Measurements from ENCODE around the gene TCEA2. TPM values are rescaled to one million over a fixed set of nuclear protein-coding genes. Genes with fewer than 3 reads are reported as not detected.
A peak's percentile ranks its signal among the peaks of the same experiment; 100 is the strongest.

The TCEA2 gene
- total and polyA plus RNA-seq, 2 of the 13 experiments (the other 11 are each of a cell fraction or from before 2014, with no cell fraction given): 28.1 to 33.7 TPM

- TF ChIP-seq, protein P1, sequence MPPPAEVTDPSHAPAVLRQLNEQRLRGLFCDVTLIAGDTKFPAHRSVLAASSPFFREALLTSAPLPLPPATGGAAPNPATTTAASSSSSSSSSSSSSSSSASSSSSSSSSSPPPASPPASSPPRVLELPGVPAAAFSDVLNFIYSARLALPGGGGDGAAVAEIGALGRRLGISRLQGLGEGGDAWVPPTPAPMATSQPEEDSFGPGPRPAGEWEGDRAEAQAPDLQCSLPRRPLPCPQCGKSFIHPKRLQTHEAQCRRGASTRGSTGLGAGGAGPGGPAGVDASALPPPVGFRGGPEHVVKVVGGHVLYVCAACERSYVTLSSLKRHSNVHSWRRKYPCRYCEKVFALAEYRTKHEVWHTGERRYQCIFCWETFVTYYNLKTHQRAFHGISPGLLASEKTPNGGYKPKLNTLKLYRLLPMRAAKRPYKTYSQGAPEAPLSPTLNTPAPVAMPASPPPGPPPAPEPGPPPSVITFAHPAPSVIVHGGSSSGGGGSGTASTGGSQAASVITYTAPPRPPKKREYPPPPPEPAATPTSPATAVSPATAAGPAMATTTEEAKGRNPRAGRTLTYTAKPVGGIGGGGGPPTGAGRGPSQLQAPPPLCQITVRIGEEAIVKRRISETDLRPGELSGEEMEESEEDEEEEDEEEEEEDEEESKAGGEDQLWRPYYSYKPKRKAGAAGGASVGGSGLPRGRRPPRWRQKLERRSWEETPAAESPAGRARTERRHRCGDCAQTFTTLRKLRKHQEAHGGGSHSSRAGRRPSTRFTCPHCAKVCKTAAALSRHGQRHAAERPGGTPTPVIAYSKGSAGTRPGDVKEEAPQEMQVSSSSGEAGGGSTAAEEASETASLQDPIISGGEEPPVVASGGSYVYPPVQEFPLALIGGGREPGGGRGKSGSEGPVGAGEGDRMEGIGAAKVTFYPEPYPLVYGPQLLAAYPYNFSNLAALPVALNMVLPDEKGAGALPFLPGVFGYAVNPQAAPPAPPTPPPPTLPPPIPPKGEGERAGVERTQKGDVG (CRISPR knock-in tag; IDR thresholded peaks at IDR 0.05; ENCODE audit: borderline replicate concordance): no peak
- TF ChIP-seq, protein P2, sequence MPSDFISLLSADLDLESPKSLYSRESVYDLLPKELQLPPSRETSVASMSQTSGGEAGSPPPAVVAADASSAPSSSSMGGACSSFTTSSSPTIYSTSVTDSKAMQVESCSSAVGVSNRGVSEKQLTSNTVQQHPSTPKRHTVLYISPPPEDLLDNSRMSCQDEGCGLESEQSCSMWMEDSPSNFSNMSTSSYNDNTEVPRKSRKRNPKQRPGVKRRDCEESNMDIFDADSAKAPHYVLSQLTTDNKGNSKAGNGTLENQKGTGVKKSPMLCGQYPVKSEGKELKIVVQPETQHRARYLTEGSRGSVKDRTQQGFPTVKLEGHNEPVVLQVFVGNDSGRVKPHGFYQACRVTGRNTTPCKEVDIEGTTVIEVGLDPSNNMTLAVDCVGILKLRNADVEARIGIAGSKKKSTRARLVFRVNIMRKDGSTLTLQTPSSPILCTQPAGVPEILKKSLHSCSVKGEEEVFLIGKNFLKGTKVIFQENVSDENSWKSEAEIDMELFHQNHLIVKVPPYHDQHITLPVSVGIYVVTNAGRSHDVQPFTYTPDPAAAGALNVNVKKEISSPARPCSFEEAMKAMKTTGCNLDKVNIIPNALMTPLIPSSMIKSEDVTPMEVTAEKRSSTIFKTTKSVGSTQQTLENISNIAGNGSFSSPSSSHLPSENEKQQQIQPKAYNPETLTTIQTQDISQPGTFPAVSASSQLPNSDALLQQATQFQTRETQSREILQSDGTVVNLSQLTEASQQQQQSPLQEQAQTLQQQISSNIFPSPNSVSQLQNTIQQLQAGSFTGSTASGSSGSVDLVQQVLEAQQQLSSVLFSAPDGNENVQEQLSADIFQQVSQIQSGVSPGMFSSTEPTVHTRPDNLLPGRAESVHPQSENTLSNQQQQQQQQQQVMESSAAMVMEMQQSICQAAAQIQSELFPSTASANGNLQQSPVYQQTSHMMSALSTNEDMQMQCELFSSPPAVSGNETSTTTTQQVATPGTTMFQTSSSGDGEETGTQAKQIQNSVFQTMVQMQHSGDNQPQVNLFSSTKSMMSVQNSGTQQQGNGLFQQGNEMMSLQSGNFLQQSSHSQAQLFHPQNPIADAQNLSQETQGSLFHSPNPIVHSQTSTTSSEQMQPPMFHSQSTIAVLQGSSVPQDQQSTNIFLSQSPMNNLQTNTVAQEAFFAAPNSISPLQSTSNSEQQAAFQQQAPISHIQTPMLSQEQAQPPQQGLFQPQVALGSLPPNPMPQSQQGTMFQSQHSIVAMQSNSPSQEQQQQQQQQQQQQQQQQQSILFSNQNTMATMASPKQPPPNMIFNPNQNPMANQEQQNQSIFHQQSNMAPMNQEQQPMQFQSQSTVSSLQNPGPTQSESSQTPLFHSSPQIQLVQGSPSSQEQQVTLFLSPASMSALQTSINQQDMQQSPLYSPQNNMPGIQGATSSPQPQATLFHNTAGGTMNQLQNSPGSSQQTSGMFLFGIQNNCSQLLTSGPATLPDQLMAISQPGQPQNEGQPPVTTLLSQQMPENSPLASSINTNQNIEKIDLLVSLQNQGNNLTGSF (CRISPR knock-in tag; IDR thresholded peaks at IDR 0.05): no peak
- TF ChIP-seq ZNF605 (CRISPR knock-in tag; IDR thresholded peaks at IDR 0.05): 0 out of 2 replicates have a peak, but pooled peaks have one; percentile 2
Observed at GRCh38 chr20:64052326-64052722, 10.7 kb upstream of the TCEA2 start (continued).
